Liver (tissue), 9 donors: ENCODE measurements around the gene CPLANE2. TPM values are rescaled to one million over a fixed set of nuclear protein-coding genes. Genes with fewer than 3 reads are reported as not detected.

Experiments used
- DNase-seq: peaks from one replicate; pipeline ENCODE4 v3.0.0-alpha.2; 2017; ENCODE audit warnings: low spot score
- H3K27ac ChIP-seq, 2 donors: one replicate each; pipeline ENCODE4 v1.7.0; 2013; ENCODE audit warnings: inconsistent platforms in 2 of 2, low read length in 2 of 2, control low read depth in 1 of 2, low read depth in 1 of 2, mild to moderate bottlenecking in 1 of 2
- H3K27me3 ChIP-seq, 4 donors: one replicate each; pipeline versions ENCODE4 v1.6.1 to v1.7.0; 2013; ENCODE audit warnings: low read length in 3 of 4, inconsistent platforms in 1 of 4, mild to moderate bottlenecking in 1 of 4, moderate library complexity in 1 of 4; ENCODE audit not compliant: control insufficient read depth in 4 of 4, insufficient read depth in 4 of 4
- H3K36me3 ChIP-seq, 4 donors: one replicate each; pipeline versions ENCODE4 v1.6.1 to v1.7.0; 2013; ENCODE audit warnings: low read length in 3 of 4, mild to moderate bottlenecking in 3 of 4, low read depth in 1 of 4, moderate library complexity in 1 of 4; ENCODE audit not compliant: control insufficient read depth in 4 of 4, insufficient read depth in 3 of 4
- H3K4me1 ChIP-seq, 4 donors: one replicate each; pipeline versions ENCODE4 v1.6.1 to v1.7.0; 2013; ENCODE audit warnings: low read length in 3 of 4, mild to moderate bottlenecking in 3 of 4, moderate library complexity in 1 of 4; ENCODE audit not compliant: control insufficient read depth in 4 of 4, insufficient read depth in 4 of 4
- H3K4me3 ChIP-seq, 3 donors: one replicate each; pipeline versions ENCODE4 v1.6.1 to v1.7.0; 2013; ENCODE audit warnings: low read length in 3 of 3, control low read depth in 1 of 3, low read depth in 1 of 3, mild to moderate bottlenecking in 1 of 3
- H3K9ac ChIP-seq, 2 donors: one replicate each; pipeline ENCODE4 v1.7.0; 2013; ENCODE audit warnings: low read length in 2 of 2, mild to moderate bottlenecking in 2 of 2, moderate library complexity in 2 of 2, control low read depth in 1 of 2, low read depth in 1 of 2
- H3K9me3 ChIP-seq, 4 donors: one replicate each; pipeline versions ENCODE4 v1.6.1 to v1.7.0; 2013; ENCODE audit warnings: low read length in 3 of 4; ENCODE audit not compliant: control insufficient read depth in 4 of 4
- EGR1 ChIP-seq, 2 donors: IDR thresholded peaks; 2 replicates each; pipeline ENCODE4 v1.6.1; 2016 to 2018; ENCODE audit warnings: antibody characterized with exemption in 2 of 2, low read depth in 2 of 2
- FOXA1 ChIP-seq: IDR thresholded peaks from 2 replicates; pipeline ENCODE4 v1.6.1; 2016; ENCODE audit warnings: antibody characterized with exemption
- FOXA2 ChIP-seq: IDR thresholded peaks from 2 replicates; pipeline ENCODE4 v1.6.1; 2016; ENCODE audit warnings: antibody characterized with exemption
- GABPA ChIP-seq, 2 donors: IDR thresholded peaks in 1 of 2; conservative IDR thresholded peaks in 1 of 2; 2 replicates each; pipeline ENCODE4 v1.6.1; 2016; ENCODE audit warnings: antibody characterized with exemption in 2 of 2, mild to moderate bottlenecking in 1 of 2, moderate library complexity in 1 of 2
- HNF4A ChIP-seq, 2 donors: conservative IDR thresholded peaks; 2 replicates each; pipeline ENCODE4 v1.6.1; 2016; ENCODE audit warnings: antibody characterized with exemption in 2 of 2, mild to moderate bottlenecking in 2 of 2
- HNF4G ChIP-seq: IDR thresholded peaks from 2 replicates; pipeline ENCODE4 v1.6.1; 2016; ENCODE audit warnings: antibody characterized with exemption
- MAX ChIP-seq: IDR thresholded peaks from 2 replicates; pipeline ENCODE4 v1.6.1; 2016; ENCODE audit warnings: antibody characterized with exemption
- NR2F2 ChIP-seq: IDR thresholded peaks from 2 replicates; pipeline ENCODE4 v1.6.1; 2016; ENCODE audit warnings: antibody characterized with exemption
- RAD21 ChIP-seq, 2 donors: IDR thresholded peaks; 2 replicates each; pipeline ENCODE4 v1.6.1; 2016; ENCODE audit warnings: antibody characterized with exemption in 2 of 2, mild to moderate bottlenecking in 2 of 2
- REST ChIP-seq: IDR thresholded peaks from 2 replicates; pipeline ENCODE4 v1.6.1; 2016; ENCODE audit warnings: antibody characterized with exemption, mild to moderate bottlenecking
- RXRA ChIP-seq, 2 donors: IDR thresholded peaks; 2 replicates each; pipeline ENCODE4 v1.6.1; 2017 to 2018; ENCODE audit warnings: antibody characterized with exemption in 2 of 2, mild to moderate bottlenecking in 1 of 2
- SP1 ChIP-seq: IDR thresholded peaks from 2 replicates; pipeline ENCODE4 v1.6.1; 2018; ENCODE audit warnings: antibody characterized with exemption, mild to moderate bottlenecking
- TAF1 ChIP-seq: conservative IDR thresholded peaks from 2 replicates; pipeline ENCODE4 v1.6.1; 2016; ENCODE audit warnings: antibody characterized with exemption, mild to moderate bottlenecking
- YY1 ChIP-seq: IDR thresholded peaks from 2 replicates; pipeline ENCODE4 v1.6.1; 2016; ENCODE audit warnings: antibody characterized with exemption, mild to moderate bottlenecking
- WGBS: extraction: QIAGEN DNeasy Blood & Tissue Kit; methylation state at CpG from one replicate; pipeline ENCODE4 v1.1.7; 2013; 5-methylcytosine and 5-hydroxymethylcytosine counted together
- polyA plus RNA-seq, 2 donors: library from polyadenylated mRNA; stranded (reverse) in 1 of 2; unstranded in 1 of 2; fragments of 200-250 nt in 1 of 2; fragments of >200 nt in 1 of 2; fragmentation: Nextera tagmentation in 1 of 2; extraction: Ambion mirVana in 1 of 2; gene quantifications; one replicate each; pipeline versions ENCODE4 v1.2.1 to v1.2.3, GENCODE V29; 2013 to 2015
- total RNA-seq, 2 donors: library from RNA; depleted of rRNA; stranded (reverse); fragments of >200 nt; gene quantifications; one replicate each; pipeline ENCODE4 v1.2.3, GENCODE V29; 2014
- TF ChIP-seq, protein P1 (sequence below): fragments of 150-350 bp; IDR thresholded peaks from 2 replicates; pipeline ENCODE4 v1.5.1; 2017; ENCODE audit warnings: improper control_type of control experiment, low read depth, low read length; ENCODE audit not compliant: missing input control
- TF ChIP-seq, protein P2 (sequence below): IDR thresholded peaks from 2 replicates; pipeline ENCODE4 v1.6.1; 2016; ENCODE audit warnings: antibody characterized with exemption
- TF ChIP-seq, protein P3 (sequence below): IDR thresholded peaks from 2 replicates; pipeline ENCODE4 v1.6.1; 2016; ENCODE audit warnings: antibody characterized with exemption
- donor health status: healthy.
- donor health status: healthy.
- donor health status: healthy.
- donor health status: healthy.
- donor health status: healthy.

CPLANE2 gene
- total and polyA plus RNA-seq, 4 donors, result 0.96 to 2.7 (median 2.5) TPM

DNA sequence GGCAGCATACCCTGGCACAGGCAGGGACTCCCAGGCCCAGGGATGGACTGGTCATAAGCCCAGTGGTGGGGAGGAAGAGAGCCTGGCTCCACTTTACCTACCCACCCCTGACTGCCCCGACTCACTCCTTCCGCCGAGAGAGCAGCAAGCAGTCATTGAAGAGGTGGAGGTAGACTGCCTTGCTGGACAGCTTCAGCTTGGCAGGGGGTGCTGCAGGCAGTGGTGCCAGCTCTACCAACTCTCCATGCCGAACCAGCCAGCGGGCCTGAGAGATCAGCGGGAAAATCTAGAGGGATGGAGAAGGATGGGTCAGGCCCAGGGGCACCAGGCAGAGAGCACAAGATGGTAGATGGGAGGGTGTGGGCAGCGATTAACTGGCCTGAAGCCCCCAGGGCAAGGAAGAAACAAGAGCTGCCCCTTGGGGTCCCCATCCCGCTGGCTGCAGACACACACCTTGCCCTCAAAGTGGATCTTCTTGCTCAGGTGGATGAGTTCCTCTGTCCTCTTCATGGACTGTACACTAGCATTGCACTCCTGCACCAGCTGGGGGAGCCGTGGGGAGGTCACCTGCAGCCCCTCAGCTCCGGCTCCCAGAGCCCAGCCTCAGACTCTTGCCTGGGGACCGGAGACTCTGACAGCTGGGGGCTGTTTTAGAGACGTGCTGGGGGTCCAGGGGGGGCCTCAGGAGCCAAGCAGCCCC is 32.2 kb downstream of the CPLANE2 start:
- Histone ChIP-seq H3K27me3 (no peaks in the 10 kb centered on the region), H3K9me3 (no peaks in the 10 kb centered on the region), H3K4me3 (no peak overlapping the region), H3K4me1 (peaks cover 0 to 7% (median under 1%) of the 10 kb centered on the region in 4 donors), H3K9ac (no peak overlapping the region), H3K27ac (no peak overlapping the region), H3K36me3 (no peaks in the 10 kb centered on the region)
- 87% methylated on average over 12 of the region's 12 CpGs for WGBS
- TF ChIP-seq, protein P1, sequence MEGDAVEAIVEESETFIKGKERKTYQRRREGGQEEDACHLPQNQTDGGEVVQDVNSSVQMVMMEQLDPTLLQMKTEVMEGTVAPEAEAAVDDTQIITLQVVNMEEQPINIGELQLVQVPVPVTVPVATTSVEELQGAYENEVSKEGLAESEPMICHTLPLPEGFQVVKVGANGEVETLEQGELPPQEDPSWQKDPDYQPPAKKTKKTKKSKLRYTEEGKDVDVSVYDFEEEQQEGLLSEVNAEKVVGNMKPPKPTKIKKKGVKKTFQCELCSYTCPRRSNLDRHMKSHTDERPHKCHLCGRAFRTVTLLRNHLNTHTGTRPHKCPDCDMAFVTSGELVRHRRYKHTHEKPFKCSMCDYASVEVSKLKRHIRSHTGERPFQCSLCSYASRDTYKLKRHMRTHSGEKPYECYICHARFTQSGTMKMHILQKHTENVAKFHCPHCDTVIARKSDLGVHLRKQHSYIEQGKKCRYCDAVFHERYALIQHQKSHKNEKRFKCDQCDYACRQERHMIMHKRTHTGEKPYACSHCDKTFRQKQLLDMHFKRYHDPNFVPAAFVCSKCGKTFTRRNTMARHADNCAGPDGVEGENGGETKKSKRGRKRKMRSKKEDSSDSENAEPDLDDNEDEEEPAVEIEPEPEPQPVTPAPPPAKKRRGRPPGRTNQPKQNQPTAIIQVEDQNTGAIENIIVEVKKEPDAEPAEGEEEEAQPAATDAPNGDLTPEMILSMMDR, result peak; percentile 22
- TF ChIP-seq, protein P2, sequence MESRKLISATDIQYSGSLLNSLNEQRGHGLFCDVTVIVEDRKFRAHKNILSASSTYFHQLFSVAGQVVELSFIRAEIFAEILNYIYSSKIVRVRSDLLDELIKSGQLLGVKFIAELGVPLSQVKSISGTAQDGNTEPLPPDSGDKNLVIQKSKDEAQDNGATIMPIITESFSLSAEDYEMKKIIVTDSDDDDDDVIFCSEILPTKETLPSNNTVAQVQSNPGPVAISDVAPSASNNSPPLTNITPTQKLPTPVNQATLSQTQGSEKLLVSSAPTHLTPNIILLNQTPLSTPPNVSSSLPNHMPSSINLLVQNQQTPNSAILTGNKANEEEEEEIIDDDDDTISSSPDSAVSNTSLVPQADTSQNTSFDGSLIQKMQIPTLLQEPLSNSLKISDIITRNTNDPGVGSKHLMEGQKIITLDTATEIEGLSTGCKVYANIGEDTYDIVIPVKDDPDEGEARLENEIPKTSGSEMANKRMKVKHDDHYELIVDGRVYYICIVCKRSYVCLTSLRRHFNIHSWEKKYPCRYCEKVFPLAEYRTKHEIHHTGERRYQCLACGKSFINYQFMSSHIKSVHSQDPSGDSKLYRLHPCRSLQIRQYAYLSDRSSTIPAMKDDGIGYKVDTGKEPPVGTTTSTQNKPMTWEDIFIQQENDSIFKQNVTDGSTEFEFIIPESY, result no peak
- TF ChIP-seq RAD21 (IDR thresholded peaks at IDR 0.05) (peak in 1 of 2 donors; percentile 61), FOXA2 (no peak), HNF4G (no peak), HNF4A (conservative IDR thresholded peaks at IDR 0.05) (no peak), SP1 (no peak), NR2F2 (no peak), MAX (no peak), EGR1 (IDR thresholded peaks at IDR 0.05; ENCODE audit: low read depth in 2 of 2) (no peak), FOXA1 (no peak), GABPA (IDR thresholded peaks at IDR 0.05 in 1 of 2, conservative IDR thresholded peaks at IDR 0.05 in 1 of 2) (no peak), REST (no peak)
- DNase-seq, result peak; percentile 61

- DNase-seq, result no peak
- H3K27me3 ChIP-seq, result no peaks in the 10 kb centered on the region
- H3K4me1 ChIP-seq, result peaks cover 0 to 7% (median under 1%) of the 10 kb centered on the region in 4 donors
- 91% methylated on average over 2 of the region's 2 CpGs for WGBS
- no peak overlapping the region for H3K27ac ChIP-seq
- no peak overlapping the region for H3K4me3 ChIP-seq
- no peak overlapping the region for H3K9ac ChIP-seq
- H3K9me3 ChIP-seq, result no peaks in the 10 kb centered on the region
- H3K36me3 ChIP-seq, result no peaks in the 10 kb centered on the region
- TF ChIP-seq RXRA (IDR thresholded peaks at IDR 0.05), result no peak
- no peak for TF ChIP-seq EGR1 (IDR thresholded peaks at IDR 0.05; ENCODE audit: low read depth in 2 of 2)
- TF ChIP-seq, protein P1, result no peak
- no peak for TF ChIP-seq SP1
- TF ChIP-seq HNF4G, result no peak
- no peak for TF ChIP-seq RAD21 (IDR thresholded peaks at IDR 0.05)
- no peak for TF ChIP-seq GABPA (IDR thresholded peaks at IDR 0.05 in 1 of 2, conservative IDR thresholded peaks at IDR 0.05 in 1 of 2)
- no peak for TF ChIP-seq FOXA1
- TF ChIP-seq TAF1, result no peak
- TF ChIP-seq YY1, result no peak
- TF ChIP-seq, protein P3, sequence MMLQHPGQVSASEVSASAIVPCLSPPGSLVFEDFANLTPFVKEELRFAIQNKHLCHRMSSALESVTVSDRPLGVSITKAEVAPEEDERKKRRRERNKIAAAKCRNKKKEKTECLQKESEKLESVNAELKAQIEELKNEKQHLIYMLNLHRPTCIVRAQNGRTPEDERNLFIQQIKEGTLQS, result no peak
- no peak for TF ChIP-seq FOXA2
- no peak for TF ChIP-seq REST
Measured at GRCh38 chr1:16204216-16204615, 32.8 kb downstream of the CPLANE2 start.
